MCF 10A (cell line): ENCODE measurements around the gene MVB12B. TPM values are rescaled to one million over a fixed set of nuclear protein-coding genes. Genes with fewer than 3 reads are reported as not detected.

Source experiments
- BruUV-seq: library from RNA; stranded (reverse); fragments of 400-500 nt; replicated peaks from 2 replicates; lab custom pipeline; 2021; lab: Mats Ljungman, UMichigan
- CTCF ChIA-PET: fragments of 300-600 bp; sonication (Branson Sonifier 250); formaldehyde crosslinking; extraction: SDS; loops from one replicate; lab custom pipeline; 2021; ENCODE audit warnings: antibody characterized with exemption, inconsistent platforms; lab: Yijun Ruan, JAX
- POLR2A ChIA-PET: fragments of 300-600, 350-650 bp; sonication (Branson Sonifier 250); formaldehyde crosslinking; extraction: SDS; loops from one replicate; lab custom pipeline; 2020; ENCODE audit warnings: antibody characterized with exemption, inconsistent platforms; lab: Yijun Ruan, JAX
- DNase-seq: peaks from one replicate; pipeline ENCODE4 v3.0.0-alpha.2; 2018; ENCODE audit not compliant: unreplicated experiment
- H3K27ac Mint-ChIP-seq: one replicate; pipeline ENCODE4 v1.8.0; 2022; ENCODE audit warnings: mild to moderate bottlenecking, low read depth, mixed read lengths; ENCODE audit not compliant: unreplicated experiment
- H3K27me3 Mint-ChIP-seq: one replicate; pipeline ENCODE4 v1.8.0; 2022; ENCODE audit warnings: mixed read lengths; ENCODE audit not compliant: insufficient read depth, unreplicated experiment
- H3K36me3 Mint-ChIP-seq: one replicate; pipeline ENCODE4 v1.8.0; 2022; ENCODE audit warnings: mild to moderate bottlenecking, moderate library complexity, mixed read lengths; ENCODE audit not compliant: insufficient read depth, unreplicated experiment
- H3K4me1 Mint-ChIP-seq: one replicate; pipeline ENCODE4 v1.8.0; 2022; ENCODE audit warnings: mixed read lengths; ENCODE audit not compliant: insufficient read depth, unreplicated experiment
- H3K4me3 Mint-ChIP-seq: one replicate; pipeline ENCODE4 v1.8.0; 2022; ENCODE audit warnings: mild to moderate bottlenecking, moderate library complexity, mixed read lengths; ENCODE audit not compliant: unreplicated experiment
- H3K9me3 Mint-ChIP-seq: one replicate; pipeline ENCODE4 v1.8.0; 2022; ENCODE audit warnings: mixed read lengths; ENCODE audit not compliant: unreplicated experiment
- CTCF ChIP-seq: fragments of 200-600 bp; IDR thresholded peaks from one replicate; pipeline ENCODE4 v1.8.0; 2022; ENCODE audit warnings: antibody characterized with exemption, mild to moderate bottlenecking; ENCODE audit not compliant: unreplicated experiment
- intact Hi-C: fragments of 100-400 bp; cut with micrococcal nuclease; formaldehyde crosslinking; loops from 2 replicates; pipeline ENCODE4 v1.14.1; 2022
- total RNA-seq: library from RNA; stranded (reverse); gene quantifications from 2 replicates; pipeline ENCODE4 v1.2.3, GENCODE V29; 2022

Gene MVB12B
- total RNA-seq, 1 experiment from 2014 or later: 5.5 TPM

- no TSS peak for BruUV-seq
- TF ChIP-seq CTCF: no peak
- no peaks in the 10 kb centered on the region for H3K4me1 Mint-ChIP-seq
- H3K27ac Mint-ChIP-seq: no peak overlapping the region
- H3K9me3 Mint-ChIP-seq: no peaks in the 10 kb centered on the region
- intact Hi-C loops: no loop called here
- ChIA-PET CTCF (interaction anchor here (0.7 to 5.0 kb wide), 3 partner anchors 91 to 186 kb away, joined by 3 to 52 read pairs (median 4); no protein-coding TSS in a partner anchor), POLR2A (interaction anchor here (0.5 to 0.9 kb wide), 2 partner anchors 98 to 897 kb away, joined by 3 read pairs; no protein-coding TSS in a partner anchor)
- no peak for DNase-seq
- H3K36me3 Mint-ChIP-seq: no peaks in the 10 kb centered on the region
- H3K27me3 Mint-ChIP-seq: no peaks in the 10 kb centered on the region
- H3K4me3 Mint-ChIP-seq: no peak overlapping the region
Measured at GRCh38 chr9:126304207-126304970, 22.2 kb upstream of the MVB12B start.

- BruUV-seq: no TSS peak
- ChIA-PET CTCF (interaction anchor here (5.0 kb wide), 1 partner anchor 94 kb away, joined by 52 read pairs; no protein-coding TSS in a partner anchor), POLR2A (interaction anchor here (0.9 kb wide), 1 partner anchor 897 kb away, joined by 3 read pairs; no protein-coding TSS in a partner anchor)
- H3K4me1 Mint-ChIP-seq: no peaks in the 10 kb centered on the region
- no peak for DNase-seq
- intact Hi-C loops: no loop called here
- H3K9me3 Mint-ChIP-seq: no peaks in the 10 kb centered on the region
- H3K4me3 Mint-ChIP-seq: no peak overlapping the region
- H3K27ac Mint-ChIP-seq: no peak overlapping the region
- no peak for TF ChIP-seq CTCF
- H3K27me3 Mint-ChIP-seq: no peaks in the 10 kb centered on the region
- H3K36me3 Mint-ChIP-seq: no peaks in the 10 kb centered on the region
Measured at GRCh38 chr9:126304971-126305320, 21.7 kb upstream of the MVB12B start.

GRCh38 chr9:126306071-126306647, 20.5 kb upstream of the MVB12B start:
- H3K27me3 Mint-ChIP-seq: no peaks in the 10 kb centered on the region
- ChIA-PET POLR2A (no interaction called here), CTCF (interaction anchor here (0.6 kb wide), 1 partner anchor 195 kb away, joined by 3 read pairs; no protein-coding TSS in a partner anchor)
- no peaks in the 10 kb centered on the region for H3K36me3 Mint-ChIP-seq
- no peaks in the 10 kb centered on the region for H3K9me3 Mint-ChIP-seq
- no peaks in the 10 kb centered on the region for H3K4me1 Mint-ChIP-seq
- TF ChIP-seq CTCF: no peak
- H3K27ac Mint-ChIP-seq: no peak overlapping the region
- no peak for DNase-seq
- no TSS peak for BruUV-seq
- intact Hi-C loops: no loop called here
- no peak overlapping the region for H3K4me3 Mint-ChIP-seq

- no peaks in the 10 kb centered on the region for H3K4me1 Mint-ChIP-seq
- CTCF ChIA-PET: no interaction called here
- no peaks in the 10 kb centered on the region for H3K36me3 Mint-ChIP-seq
- H3K27ac Mint-ChIP-seq: no peak overlapping the region
- no peaks in the 10 kb centered on the region for H3K27me3 Mint-ChIP-seq
- no TSS peak for BruUV-seq
- no peak for TF ChIP-seq CTCF
- intact Hi-C loops: no loop called here
- POLR2A ChIA-PET: no interaction called here
- no peak for DNase-seq
- no peak overlapping the region for H3K4me3 Mint-ChIP-seq
- H3K9me3 Mint-ChIP-seq: no peaks in the 10 kb centered on the region
Measured at GRCh38 chr9:126307322-126308061, 19.1 kb upstream of the MVB12B start.
